GM18517 (cell line): ENCODE measurements around the gene OTOS.

Experiments
- ATAC-seq: cut with Tn5 transposase; IDR thresholded peaks from one replicate; pipeline ENCODE4 v1.9.1; 2021; ENCODE audit warnings: mild to moderate bottlenecking, moderate library complexity; ENCODE audit not compliant: unreplicated experiment

Gene OTOS

GRCh38 chr2:240154606-240155005 lies 14.1 kb upstream of the OTOS start:
- ATAC-seq, result no peak

- ATAC-seq, result no peak
Observed at GRCh38 chr2:240153418-240153817, 13.0 kb upstream of the OTOS start.

- no peak for ATAC-seq
Observed at GRCh38 chr2:240151477-240152031, 11.1 kb upstream of the OTOS start.

- no peak for ATAC-seq
Observed at GRCh38 chr2:240149943-240150784, 9.7 kb upstream of the OTOS start.

GRCh38 chr2:240147911-240148587 lies 7.6 kb upstream of the OTOS start:
- no peak for ATAC-seq

GRCh38 chr2:240147382-240147781 lies 6.9 kb upstream of the OTOS start:
- no peak for ATAC-seq

- no peak for ATAC-seq
Observed at GRCh38 chr2:240146627-240147278, 6.3 kb upstream of the OTOS start.

- no peak for ATAC-seq
Observed at GRCh38 chr2:240146141-240146561, 5.7 kb upstream of the OTOS start.

GRCh38 chr2:240145461-240145860 lies 5.0 kb upstream of the OTOS start:
- no peak for ATAC-seq

GRCh38 chr2:240144649-240145261 lies 4.3 kb upstream of the OTOS start:
- no peak for ATAC-seq

- ATAC-seq, result no peak
Observed at GRCh38 chr2:240143801-240144648, 3.6 kb upstream of the OTOS start.

- ATAC-seq, result no peak
Observed at GRCh38 chr2:240143276-240143675, 2.8 kb upstream of the OTOS start.

- ATAC-seq, result no peak
Observed at GRCh38 chr2:240142859-240143258, 2.4 kb upstream of the OTOS start.

- ATAC-seq, result no peak
Observed at GRCh38 chr2:240142256-240142775, 1.9 kb upstream of the OTOS start.

GRCh38 chr2:240141736-240142135 lies 1.3 kb upstream of the OTOS start:
- ATAC-seq, result no peak

- ATAC-seq, result no peak
Observed at GRCh38 chr2:240140920-240141319, 462 bp upstream of the OTOS start.

- ATAC-seq, result no peak
Observed at GRCh38 chr2:240139666-240140393, 628 bp downstream of the OTOS start.

GRCh38 chr2:240139011-240139441 lies 1.4 kb downstream of the OTOS start:
- no peak for ATAC-seq
